Measurements from ENCODE around the gene FER. TPM values are rescaled to one million over a fixed set of nuclear protein-coding genes. Genes with fewer than 3 reads are reported as not detected.
A peak's percentile ranks its signal among the peaks of the same experiment; 100 is the strongest.

FER gene
- total and polyA plus RNA-seq, 9 of the 15 experiments (the other 6 are each of a cell fraction or from before 2014, with no cell fraction given), result 6.7 to 18.2 (median 8.9) TPM

- no peak for TF ChIP-seq MLX (CRISPR knock-in tag; conservative IDR thresholded peaks at IDR 0.05)
- TF ChIP-seq RB1 (IDR thresholded peaks at IDR 0.05; ENCODE audit: low read depth), result no peak
- peak; percentile 9; the same call in 1 of the 2 replicates for TF ChIP-seq ATF7 (IDR thresholded peaks at IDR 0.05)
- TF ChIP-seq ZNF707 (CRISPR knock-in tag; conservative IDR thresholded peaks at IDR 0.05), result no peak
- TF ChIP-seq PHF8 (IDR thresholded peaks at IDR 0.05; ENCODE audit: borderline replicate concordance, low read length), result peak; percentile 30; the same call in 1 of the 2 replicates
- TF ChIP-seq ZFP36 (IDR thresholded peaks at IDR 0.05; ENCODE audit: low read depth, low read length, partially characterized antibody), result no peak
- TF ChIP-seq MAX (CRISPR knock-in tag; IDR thresholded peaks at IDR 0.05), result no peak
- no peak for TF ChIP-seq NFXL1 (CRISPR knock-in tag; IDR thresholded peaks at IDR 0.05)
- no peak for TF ChIP-seq HOXB6 (CRISPR knock-in tag; IDR thresholded peaks at IDR 0.05; ENCODE audit: borderline replicate concordance)
- no peak for TF ChIP-seq ZNF431 (CRISPR knock-in tag; IDR thresholded peaks at IDR 0.05)
- TF ChIP-seq CC2D1A (IDR thresholded peaks at IDR 0.05), result peak; percentile 71; the same call in 1 of the 2 replicates
- TF ChIP-seq THAP12 (CRISPR knock-in tag; IDR thresholded peaks at IDR 0.05), result no peak
- TF ChIP-seq ZBTB49 (CRISPR knock-in tag; IDR thresholded peaks at IDR 0.05; ENCODE audit: borderline replicate concordance), result no peak
- TF ChIP-seq SRSF9 (IDR thresholded peaks at IDR 0.05; ENCODE audit: borderline replicate concordance, low read depth, low read length), result no peak
- TF ChIP-seq PHTF2 (CRISPR knock-in tag; IDR thresholded peaks at IDR 0.05), result no peak
These were observed 176.8 kb downstream of the FER start (continued) for GRCh38 chr5:108924457-108924961.
